ENCODE results near the gene GLIS1.

The GLIS1 gene

GRCh38 chr1:53677486-53677885 lies 61.5 kb downstream of the GLIS1 start:
- DNase-seq, result no peak

GRCh38 chr1:53672785-53673184 lies 66.2 kb downstream of the GLIS1 start:
- DNase-seq, result no peak

- DNase-seq, result no peak
These were observed 66.7 kb downstream of the GLIS1 start for GRCh38 chr1:53672243-53672642.

GRCh38 chr1:53669621-53670191 lies 69.3 kb downstream of the GLIS1 start:
- DNase-seq, result peak in 1 of 2 experiments; percentile 31

- DNase-seq, result no peak
These were observed 72.4 kb downstream of the GLIS1 start for GRCh38 chr1:53666566-53666965.

- DNase-seq, result no peak
These were observed 73.0 kb downstream of the GLIS1 start for GRCh38 chr1:53665996-53666395.

- no peak for DNase-seq
These were observed 75.2 kb downstream of the GLIS1 start for GRCh38 chr1:53663529-53664300.

- no peak for DNase-seq
These were observed 76.0 kb downstream of the GLIS1 start for GRCh38 chr1:53662951-53663350.

GRCh38 chr1:53662169-53662568 lies 76.8 kb downstream of the GLIS1 start:
- DNase-seq, result no peak

GRCh38 chr1:53661496-53661895 lies 77.5 kb downstream of the GLIS1 start:
- DNase-seq, result no peak

- no peak for DNase-seq
These were observed 78.3 kb downstream of the GLIS1 start for GRCh38 chr1:53660666-53661065.

- no peak for DNase-seq
These were observed 79.5 kb downstream of the GLIS1 start for GRCh38 chr1:53659436-53659835.

- DNase-seq, result no peak
These were observed 80.3 kb downstream of the GLIS1 start for GRCh38 chr1:53658489-53659230.

- no peak for DNase-seq
These were observed 81.0 kb downstream of the GLIS1 start for GRCh38 chr1:53657891-53658396.

- DNase-seq, result no peak
These were observed 81.5 kb downstream of the GLIS1 start for GRCh38 chr1:53657531-53657805.

GRCh38 chr1:53656747-53657530 lies 82.0 kb downstream of the GLIS1 start:
- DNase-seq, result no peak

GRCh38 chr1:53655931-53656746 lies 82.8 kb downstream of the GLIS1 start:
- DNase-seq, result no peak

- no peak for DNase-seq
These were observed 84.5 kb downstream of the GLIS1 start for GRCh38 chr1:53654216-53655210.

GRCh38 chr1:53653631-53654030 lies 85.3 kb downstream of the GLIS1 start:
- no peak for DNase-seq

- no peak for DNase-seq
These were observed 85.8 kb downstream of the GLIS1 start for GRCh38 chr1:53653200-53653575.

All from cerebellar nuclear complex (tissue), 1 donor.